IPS-18c (cell line): ENCODE measurements around the gene SYDE1.

ENCODE experiments used
- H3K4me3 ChIP-seq: 2 replicates; pipeline ENCODE4 v1.7.0; 2013; ENCODE audit warnings: low read depth, mild to moderate bottlenecking, low read length, moderate library complexity; ENCODE audit not compliant: insufficient read depth
- H3K9me3 ChIP-seq: one replicate; pipeline ENCODE4 v1.6.1; 2013; ENCODE audit warnings: mild to moderate bottlenecking, low read length, moderate library complexity; ENCODE audit not compliant: control insufficient read depth, insufficient read depth

The SYDE1 gene

DNA sequence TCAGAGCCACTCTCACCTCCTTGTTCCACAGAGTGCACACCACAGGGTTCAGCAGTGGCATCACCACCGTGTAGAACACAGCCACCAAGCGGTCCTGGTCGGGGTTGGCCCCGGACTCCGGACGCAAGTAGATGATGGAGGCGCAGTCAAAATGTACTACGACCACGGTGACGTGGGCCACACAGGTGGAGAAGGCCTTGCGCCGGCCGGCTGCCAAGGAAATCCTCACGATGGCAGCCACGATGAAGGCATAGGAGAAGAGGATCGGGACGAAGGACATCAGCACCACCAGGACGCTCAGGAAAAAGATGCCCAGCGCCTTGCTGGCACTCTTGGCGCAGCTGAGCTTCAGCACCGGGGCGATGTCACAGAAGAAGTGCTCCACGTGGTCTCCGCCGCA is 33.9 kb downstream of the SYDE1 start:
- no peak overlapping the region for H3K4me3 ChIP-seq

DNA sequence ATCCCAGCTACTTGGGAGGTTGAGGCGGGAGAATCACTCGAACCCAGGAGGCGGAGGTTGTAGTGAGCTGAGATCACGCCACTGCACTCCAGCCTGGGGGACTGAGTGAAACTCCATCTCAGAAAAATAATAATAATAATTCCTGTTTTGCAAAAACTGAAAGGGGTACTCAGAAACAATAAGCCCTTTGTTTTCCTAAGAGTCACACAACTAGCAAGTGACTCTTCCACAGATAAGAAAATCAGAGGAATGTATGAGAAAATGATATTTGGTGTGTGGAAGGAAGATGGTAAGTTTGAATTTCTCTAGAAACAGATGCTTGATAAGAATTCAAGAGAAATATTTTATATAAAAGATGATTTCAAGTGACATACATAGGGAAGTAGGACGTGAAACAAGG is 35.1 kb downstream of the SYDE1 start:
- H3K9me3 ChIP-seq = peaks cover 2% of the 10 kb centered on the region
- no peak overlapping the region for H3K4me3 ChIP-seq

More for the DNA sequence above, 33.9 kb downstream of the SYDE1 start:
- peaks cover 2% of the 10 kb centered on the region for H3K9me3 ChIP-seq

DNA sequence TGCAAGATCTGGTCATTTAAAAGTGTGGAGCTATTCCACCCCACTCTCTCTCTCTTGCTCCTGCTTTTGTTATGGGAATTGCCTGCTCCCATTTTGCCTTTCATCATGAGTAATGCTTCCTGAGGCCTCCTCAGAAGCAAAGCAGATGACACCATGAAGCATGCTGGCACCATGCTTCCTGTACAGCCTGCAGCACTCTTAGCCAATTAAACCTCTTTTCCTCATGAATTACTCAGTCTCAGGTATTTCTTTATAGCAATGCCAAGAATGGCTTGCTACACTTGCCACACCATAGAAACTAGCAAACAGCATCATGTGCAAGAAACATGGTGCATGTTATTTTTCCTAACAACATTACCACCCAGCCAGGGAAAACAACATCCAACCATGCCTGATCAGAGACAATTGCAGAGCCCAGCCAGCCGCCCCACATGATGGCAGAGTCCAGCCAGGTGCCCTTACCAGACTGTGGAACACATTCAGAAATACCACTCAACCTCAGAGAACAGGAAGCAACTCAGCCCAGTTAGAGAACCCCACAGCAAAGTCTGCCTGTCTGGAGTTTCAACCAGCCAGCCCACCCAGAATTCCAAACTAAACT is 36.9 kb downstream of the SYDE1 start:
- peaks cover 1% of the 10 kb centered on the region for H3K9me3 ChIP-seq
- H3K4me3 ChIP-seq = no peak overlapping the region

- Histone ChIP-seq H3K4me3 (no peak overlapping the region), H3K9me3 (no peaks in the 10 kb centered on the region)
Measured at GRCh38 chr19:15147090-15147489, 39.9 kb downstream of the SYDE1 start.

GRCh38 chr19:15149737-15150136 is 42.5 kb downstream of the SYDE1 start:
- Histone ChIP-seq H3K4me3 (no peak overlapping the region), H3K9me3 (no peaks in the 10 kb centered on the region)

DNA sequence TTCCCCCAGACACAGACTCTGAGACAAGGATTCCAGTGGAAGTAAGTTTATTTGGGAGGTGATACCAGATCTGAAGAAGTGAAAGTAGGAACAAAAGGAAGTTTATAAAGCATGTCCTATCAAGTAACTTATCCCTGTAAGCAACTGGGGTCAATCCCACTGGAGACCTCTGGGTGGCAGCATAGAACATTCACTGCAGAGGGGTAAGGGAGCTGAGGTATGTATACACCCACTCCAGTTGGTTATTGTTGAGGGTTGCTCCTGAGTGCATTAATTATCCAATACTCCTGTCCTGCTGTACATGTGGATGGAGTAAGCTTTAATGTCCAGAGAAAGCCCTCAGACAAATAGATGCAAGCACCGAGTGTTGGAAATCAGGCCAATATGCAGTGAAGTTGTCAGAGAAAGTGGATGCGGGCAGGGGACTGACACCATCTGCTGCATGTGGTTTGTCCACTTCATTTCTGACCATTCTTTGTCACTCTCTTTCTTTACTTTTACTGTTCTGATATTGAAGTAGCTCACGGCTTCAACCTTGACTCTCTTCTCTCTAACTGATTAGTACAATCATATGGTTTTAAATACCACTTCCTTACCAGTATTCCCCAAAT is 46.9 kb downstream of the SYDE1 start:
- Histone ChIP-seq H3K9me3 (no peaks in the 10 kb centered on the region), H3K4me3 (no peak overlapping the region)

- Histone ChIP-seq H3K4me3 (no peak overlapping the region), H3K9me3 (no peaks in the 10 kb centered on the region)
Measured at GRCh38 chr19:15155296-15155695, 48.1 kb downstream of the SYDE1 start.

DNA sequence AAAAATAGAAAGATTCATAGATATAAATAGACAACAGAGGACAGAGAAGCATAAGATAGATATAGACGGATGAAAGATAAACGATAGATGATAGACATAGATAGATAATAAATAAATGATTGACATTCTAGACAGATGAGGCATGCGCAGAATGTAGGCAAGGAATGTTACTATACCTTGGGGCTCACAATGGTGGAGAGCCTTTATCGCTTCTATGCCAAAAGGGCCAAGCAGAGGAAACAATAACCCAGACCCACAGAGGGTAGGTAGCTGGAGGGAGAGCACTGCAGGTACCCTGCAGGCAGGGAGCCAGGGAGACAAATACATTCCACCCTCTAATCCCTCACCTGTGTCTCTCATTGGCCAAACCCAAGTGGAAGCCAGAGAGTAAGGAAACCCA is 49.2 kb downstream of the SYDE1 start:
- H3K9me3 ChIP-seq = peaks cover 6% of the 10 kb centered on the region
- no peak overlapping the region for H3K4me3 ChIP-seq

DNA sequence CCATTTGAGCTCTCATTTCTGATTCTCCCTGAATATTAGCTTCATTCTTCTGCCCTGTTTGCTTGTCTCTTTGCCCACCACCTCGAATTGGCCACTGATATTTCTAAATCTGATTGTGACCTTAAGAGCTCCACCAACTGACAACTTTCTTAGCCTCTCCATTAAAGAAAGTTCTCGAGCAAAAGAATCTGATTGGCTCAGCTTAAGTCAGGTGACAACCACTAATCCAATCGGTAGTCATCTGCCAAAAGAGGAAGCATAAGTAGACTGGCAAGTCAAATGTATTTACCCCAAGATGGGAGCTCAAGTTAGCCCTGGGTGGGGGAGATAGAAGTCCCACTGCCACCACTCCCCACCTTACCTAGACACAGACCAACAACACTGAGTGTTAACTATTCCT is 52.0 kb downstream of the SYDE1 start:
- H3K4me3 ChIP-seq = no peak overlapping the region
- H3K9me3 ChIP-seq = peaks cover 6% of the 10 kb centered on the region

GRCh38 chr19:15161028-15161984 is 54.1 kb downstream of the SYDE1 start:
- Histone ChIP-seq H3K9me3 (peaks cover 6% of the 10 kb centered on the region), H3K4me3 (no peak overlapping the region)
